Sigmoid colon (tissue), 4 donors: ENCODE measurements around the gene ZBTB7C.

Experiments
- POLR2A ChIP-seq, 2 donors: fragments of 450-650 bp; IDR thresholded peaks; one replicate each; pipeline ENCODE4 v1.6.1; 2016; ENCODE audit warnings: antibody characterized with exemption in 2 of 2, mild to moderate bottlenecking in 2 of 2, moderate library complexity in 2 of 2
- POLR2AphosphoS5 ChIP-seq, 4 donors: sonication (generic); formaldehyde crosslinking; IDR thresholded peaks; one replicate each; pipeline ENCODE4 v1.6.1; 2017; ENCODE audit warnings: antibody characterized with exemption in 4 of 4

DNA sequence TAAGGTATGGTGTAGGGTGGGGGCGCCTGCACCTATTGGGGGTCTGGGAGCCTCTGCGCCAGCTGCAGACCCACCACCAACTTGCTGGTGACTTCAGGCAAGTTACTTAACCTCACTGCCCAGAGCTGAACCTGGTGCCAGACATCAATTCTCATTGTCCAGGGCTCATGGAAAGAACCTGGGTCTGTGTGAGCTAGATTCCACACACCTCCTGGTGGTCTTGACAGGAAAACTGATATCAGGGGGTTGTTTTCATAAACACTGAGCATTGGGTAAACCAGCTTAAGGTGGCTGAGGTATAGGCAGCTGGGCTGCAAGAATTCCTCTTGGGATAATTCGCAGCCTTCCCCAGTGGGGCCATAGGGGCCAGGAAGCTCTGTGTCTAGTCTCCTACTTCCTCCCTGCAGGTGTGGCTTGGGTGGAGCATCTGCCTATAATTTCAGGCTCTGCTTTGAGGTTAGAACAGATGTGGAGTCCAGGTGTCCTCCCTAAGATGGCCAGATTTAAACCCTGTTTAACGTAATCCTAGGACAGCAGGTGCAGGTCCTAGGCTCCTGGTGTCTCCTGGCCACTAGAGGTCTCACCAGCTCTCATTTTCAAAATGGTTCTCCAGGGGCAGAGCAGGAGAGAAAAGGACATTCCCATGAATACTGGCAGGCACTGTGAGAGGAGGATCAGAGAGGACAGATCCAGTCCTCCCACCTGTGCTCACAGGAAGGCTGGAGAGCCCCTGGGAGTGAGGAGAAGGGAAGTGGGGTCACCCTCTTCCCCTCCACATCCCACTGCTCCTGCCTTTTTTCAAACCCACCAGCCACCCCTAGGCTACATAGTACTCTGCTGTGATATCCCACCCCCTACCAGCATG, 378.3 kb downstream of the ZBTB7C start:
- TF ChIP-seq POLR2AphosphoS5 (IDR thresholded peaks at IDR 0.05) (no peak), POLR2A (IDR thresholded peaks at IDR 0.05) (no peak)
